A204.1 (cell line): ENCODE results near the gene LRRC47.

ENCODE experiments used
- FAIRE-seq: peaks from 2 replicates; lab custom pipeline; 2012; peaks lifted over from hg19 to GRCh38; lab: Jason Lieb, UNC

LRRC47 gene

GRCh38 chr1:3746830-3747521 is 49.3 kb downstream of the LRRC47 start:
- no peak for FAIRE-seq

- FAIRE-seq = no peak
Measured at GRCh38 chr1:3746389-3746829, 49.9 kb downstream of the LRRC47 start.

- FAIRE-seq = no peak
Measured at GRCh38 chr1:3745590-3746381, 50.5 kb downstream of the LRRC47 start.

- no peak for FAIRE-seq
Measured at GRCh38 chr1:3745071-3745470, 51.2 kb downstream of the LRRC47 start.

- no peak for FAIRE-seq
Measured at GRCh38 chr1:3744646-3745045, 51.7 kb downstream of the LRRC47 start.

GRCh38 chr1:3743826-3744225 is 52.5 kb downstream of the LRRC47 start:
- FAIRE-seq = no peak

- FAIRE-seq = no peak
Measured at GRCh38 chr1:3743421-3743820, 52.9 kb downstream of the LRRC47 start.

GRCh38 chr1:3742439-3743298 is 53.6 kb downstream of the LRRC47 start:
- no peak for FAIRE-seq

GRCh38 chr1:3741566-3742438 is 54.5 kb downstream of the LRRC47 start:
- FAIRE-seq = no peak

GRCh38 chr1:3740752-3741151 is 55.5 kb downstream of the LRRC47 start:
- no peak for FAIRE-seq

GRCh38 chr1:3740042-3740441 is 56.3 kb downstream of the LRRC47 start:
- no peak for FAIRE-seq

GRCh38 chr1:3738943-3739342 is 57.4 kb downstream of the LRRC47 start:
- no peak for FAIRE-seq

- no peak for FAIRE-seq
Measured at GRCh38 chr1:3736708-3737107, 59.6 kb downstream of the LRRC47 start.

GRCh38 chr1:3736131-3736561 is 60.2 kb downstream of the LRRC47 start:
- no peak for FAIRE-seq

GRCh38 chr1:3735688-3736087 is 60.6 kb downstream of the LRRC47 start:
- FAIRE-seq = no peak

GRCh38 chr1:3735027-3735681 is 61.1 kb downstream of the LRRC47 start:
- FAIRE-seq = no peak

- FAIRE-seq = no peak
Measured at GRCh38 chr1:3734602-3735001, 61.7 kb downstream of the LRRC47 start.

GRCh38 chr1:3733883-3734589 is 62.3 kb downstream of the LRRC47 start:
- no peak for FAIRE-seq

- no peak for FAIRE-seq
Measured at GRCh38 chr1:3733094-3733882, 63.0 kb downstream of the LRRC47 start.
